ENCODE results near the gene BTBD19.
"Not testable (repeated sequence)": the region's sequence is repeated elsewhere in the genome, so short reads cannot be mapped to it uniquely, and the experiment has no call there.

BTBD19 gene

DNA sequence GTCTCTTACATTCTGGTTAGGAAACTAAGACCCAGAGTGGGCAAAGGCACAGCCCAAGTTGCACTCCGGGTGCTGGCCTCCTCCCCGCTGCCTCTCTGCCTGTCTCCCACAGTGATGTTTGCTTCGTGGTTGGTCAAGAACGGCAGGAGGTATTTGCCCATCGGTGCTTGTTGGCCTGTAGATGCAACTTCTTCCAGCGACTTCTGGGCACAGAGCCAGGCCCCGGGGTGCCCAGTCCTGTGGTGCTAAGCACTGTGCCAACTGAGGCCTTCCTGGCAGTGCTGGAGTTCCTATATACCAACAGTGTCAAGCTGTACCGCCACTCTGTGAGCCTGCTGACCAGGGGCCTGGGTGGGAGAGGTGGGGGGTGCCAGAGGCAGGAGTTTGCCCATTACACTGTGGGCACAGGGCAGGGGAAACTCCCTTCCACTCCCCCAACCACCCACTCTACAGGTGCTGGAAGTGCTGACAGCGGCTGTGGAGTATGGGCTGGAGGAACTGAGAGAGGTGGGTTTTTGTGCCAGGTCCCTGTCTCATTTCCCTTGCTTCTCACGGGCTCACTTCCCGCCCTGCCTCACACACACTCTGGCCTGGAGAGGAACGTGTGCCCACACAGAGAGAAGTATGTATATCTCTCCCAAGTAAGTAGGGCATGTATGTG lies 1.9 kb downstream of the BTBD19 start:
- no peak for DNase-seq

DNA sequence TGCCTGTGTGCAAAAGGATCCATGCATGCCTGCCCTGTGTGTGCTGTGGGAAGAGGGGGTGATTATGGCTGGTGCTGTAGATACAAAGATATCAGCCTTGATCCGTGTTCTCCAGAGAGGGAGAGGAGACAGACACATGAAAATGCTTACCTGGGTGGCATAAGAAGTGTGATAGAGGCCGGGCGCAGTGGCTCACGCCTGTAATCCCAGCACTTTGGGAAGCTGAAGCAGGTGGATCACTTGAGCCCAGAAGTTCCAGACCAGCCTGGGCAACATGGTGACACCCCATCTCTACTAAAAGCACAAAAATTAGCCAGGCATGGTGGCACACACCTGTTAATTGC lies 2.4 kb downstream of the BTBD19 start:
- not testable (repeated sequence) for DNase-seq

DNA sequence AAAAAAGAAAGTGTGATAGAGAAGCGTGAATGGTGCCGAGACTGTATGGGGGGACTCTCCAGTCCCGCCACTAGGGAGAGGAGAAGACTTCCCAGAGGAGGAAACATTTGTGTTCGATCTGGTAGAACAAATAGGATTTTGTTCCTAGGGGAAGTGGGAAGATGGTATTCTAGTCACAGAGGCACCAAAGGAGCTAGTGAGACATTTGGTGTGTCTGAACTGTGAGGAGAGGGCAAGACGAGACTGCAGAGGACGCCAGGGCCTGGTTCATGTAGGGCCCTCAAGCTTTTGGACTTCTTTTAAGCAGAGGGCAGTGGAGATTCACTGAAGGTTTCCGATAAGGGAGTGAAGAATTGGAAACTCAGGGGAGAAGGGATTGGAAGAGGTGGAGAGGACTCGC lies 2.9 kb downstream of the BTBD19 start:
- DNase-seq, result no peak

DNA sequence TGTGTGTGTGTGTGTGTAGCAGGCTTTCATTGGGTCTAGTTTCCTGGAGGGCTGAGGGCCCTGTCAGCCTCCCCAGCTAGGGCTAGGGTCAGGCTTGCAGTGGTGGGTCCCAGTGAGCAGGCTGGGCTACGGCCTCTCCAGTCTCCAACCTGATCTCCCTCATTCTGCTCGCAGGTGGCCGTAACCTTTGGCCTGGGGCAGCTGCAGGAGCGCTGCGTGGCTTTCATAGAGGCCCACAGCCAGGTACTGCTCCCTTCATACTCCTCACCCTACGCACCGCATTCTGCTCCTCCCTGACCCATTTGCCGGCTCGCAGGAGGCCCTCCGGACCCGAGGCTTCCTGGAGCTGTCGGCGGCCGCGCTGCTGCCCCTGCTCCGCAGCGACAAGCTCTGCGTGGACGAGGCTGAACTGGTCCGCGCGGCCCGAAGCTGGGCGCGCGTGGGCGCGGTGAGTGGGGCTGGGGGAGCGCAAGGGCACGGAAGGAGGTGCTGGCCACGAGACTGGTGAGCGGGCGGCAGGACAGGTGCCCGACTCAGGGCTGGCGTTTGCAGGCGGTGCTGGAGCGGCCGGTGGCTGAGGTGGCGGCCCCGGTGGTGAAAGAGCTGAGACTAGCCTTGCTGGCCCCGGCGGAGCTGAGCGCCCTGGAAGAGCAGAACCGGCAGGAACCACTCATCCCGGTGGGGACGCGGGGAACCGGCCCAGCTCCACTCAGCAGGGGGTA lies 4.7 kb downstream of the BTBD19 start:
- DNase-seq, result no peak

DNA sequence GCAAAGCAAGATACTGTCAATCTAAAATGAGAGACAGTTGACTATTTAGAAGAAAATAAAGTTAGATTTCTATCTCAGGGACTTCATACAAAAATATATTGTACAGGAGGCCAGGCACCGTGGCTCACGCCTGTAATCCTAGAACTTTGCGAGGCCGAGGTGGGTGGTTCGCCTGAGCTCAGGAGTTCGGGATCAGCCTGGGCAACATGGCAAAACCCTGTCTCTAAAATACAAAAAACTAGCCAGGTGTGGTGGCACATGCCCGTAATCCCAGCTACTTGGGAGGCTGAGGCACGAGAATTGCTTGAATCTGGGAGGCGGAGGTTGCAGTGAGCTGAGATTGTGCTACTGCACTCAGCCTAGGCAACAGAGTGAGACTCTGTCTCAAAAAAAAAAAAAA lies 7.6 kb downstream of the BTBD19 start:
- not testable (repeated sequence) for DNase-seq

DNA sequence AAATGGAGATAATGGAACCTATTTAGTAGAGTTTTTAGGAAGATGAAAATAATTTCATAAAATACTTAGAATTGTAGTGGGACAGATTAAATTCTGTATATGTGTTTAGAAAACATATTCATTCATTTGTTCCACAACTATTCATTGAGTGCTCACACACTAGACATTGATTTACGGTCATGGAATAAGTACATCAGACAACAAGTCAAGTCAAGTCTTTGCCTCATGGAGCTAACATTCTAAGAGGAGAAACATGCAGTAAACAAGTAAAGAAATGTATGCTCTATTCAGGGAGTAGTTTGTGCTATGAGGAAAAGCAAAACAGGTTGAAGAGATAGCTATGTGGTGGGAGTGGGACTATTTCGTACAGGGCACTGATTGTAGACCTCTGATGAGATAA lies 9.0 kb downstream of the BTBD19 start:
- DNase-seq, result no peak

DNA sequence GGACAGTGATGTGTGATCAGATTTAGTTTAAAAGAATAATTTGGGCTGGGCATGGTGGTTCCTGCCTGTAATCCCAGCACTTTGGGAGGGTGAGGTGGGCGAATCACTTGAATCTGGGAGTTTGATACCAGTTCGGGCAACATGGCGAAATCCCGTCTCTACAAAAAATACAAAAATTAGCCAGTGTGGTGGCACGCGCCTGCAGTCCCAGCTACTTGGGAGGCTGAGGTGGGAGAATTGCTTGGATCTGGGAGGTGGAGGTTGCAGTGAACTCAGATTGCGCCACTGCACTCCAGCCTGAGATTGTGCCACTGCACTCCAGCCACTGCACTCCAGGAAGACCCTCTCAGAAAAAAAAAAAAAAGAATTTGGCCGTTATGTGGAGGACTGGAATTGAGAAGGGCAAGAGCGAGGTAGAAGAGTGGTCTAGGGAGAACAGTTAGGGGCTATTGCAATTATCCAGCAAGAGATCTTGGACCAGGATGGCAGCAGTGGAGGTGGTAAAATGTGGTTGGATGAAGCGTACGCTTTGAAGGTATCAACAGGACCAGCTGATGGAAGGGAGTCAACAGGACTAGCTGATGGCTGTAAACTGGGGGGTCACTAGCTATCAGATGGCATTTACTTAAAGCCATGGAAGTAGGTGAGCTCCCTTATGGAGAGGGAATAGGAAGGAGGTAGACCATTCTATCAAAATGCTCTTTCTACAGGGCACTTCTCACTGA lies 9.6 kb downstream of the BTBD19 start:
- DNase-seq, result no peak

DNA sequence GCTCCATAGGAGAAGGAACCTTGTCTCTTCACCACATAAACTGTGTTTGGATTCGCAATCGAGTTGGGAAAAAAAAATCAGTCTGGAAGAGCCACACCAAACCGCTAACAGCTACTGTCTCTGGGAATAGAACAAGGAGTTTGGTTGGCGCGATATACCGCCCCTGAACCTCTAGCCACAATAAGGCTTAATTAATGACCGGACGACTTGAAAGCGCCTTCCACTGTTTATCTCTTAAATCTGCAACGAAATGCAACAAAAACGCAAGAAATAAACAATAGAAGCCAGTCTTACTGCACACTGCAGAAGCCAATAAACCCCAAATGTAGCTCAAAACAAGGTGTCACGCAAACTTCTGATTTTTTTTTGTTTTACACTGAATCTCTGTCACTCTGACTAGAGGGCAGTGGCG lies 10.9 kb downstream of the BTBD19 start:
- no peak for DNase-seq

DNA sequence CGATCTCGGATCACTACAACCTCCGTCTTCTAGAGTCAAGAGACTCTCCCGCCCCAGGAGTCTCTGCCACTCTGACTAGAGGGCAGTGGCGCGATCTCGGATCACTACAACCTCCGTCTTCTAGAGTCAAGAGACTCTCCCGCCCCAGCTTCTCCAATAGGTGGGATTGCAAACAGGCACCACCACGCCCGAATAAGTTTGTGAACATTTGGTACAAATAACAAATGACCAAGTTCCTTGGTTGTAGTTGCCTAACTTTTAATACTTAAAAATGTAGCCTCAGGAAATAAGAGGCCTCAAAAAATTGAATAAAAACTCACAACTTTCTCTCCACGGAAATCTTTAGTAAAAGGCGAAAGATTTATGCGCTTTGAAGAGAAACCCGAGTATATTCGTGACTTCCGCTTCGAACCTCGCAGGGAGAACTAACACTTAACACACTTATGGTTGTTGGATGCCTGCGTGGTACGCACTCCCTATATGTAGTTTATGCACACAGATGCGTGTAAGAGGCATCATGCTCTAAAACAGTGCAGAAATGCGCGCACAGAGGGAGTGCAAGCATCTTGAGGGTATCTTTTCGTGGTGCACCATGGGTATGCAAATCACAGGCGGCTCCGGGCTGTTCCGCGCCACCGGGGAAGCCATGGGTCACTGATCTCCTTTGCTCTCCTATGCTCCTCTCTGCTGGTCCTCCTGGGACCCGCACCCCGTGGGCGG lies 11.4 kb downstream of the BTBD19 start:
- DNase-seq, result peak; percentile 73

DNA sequence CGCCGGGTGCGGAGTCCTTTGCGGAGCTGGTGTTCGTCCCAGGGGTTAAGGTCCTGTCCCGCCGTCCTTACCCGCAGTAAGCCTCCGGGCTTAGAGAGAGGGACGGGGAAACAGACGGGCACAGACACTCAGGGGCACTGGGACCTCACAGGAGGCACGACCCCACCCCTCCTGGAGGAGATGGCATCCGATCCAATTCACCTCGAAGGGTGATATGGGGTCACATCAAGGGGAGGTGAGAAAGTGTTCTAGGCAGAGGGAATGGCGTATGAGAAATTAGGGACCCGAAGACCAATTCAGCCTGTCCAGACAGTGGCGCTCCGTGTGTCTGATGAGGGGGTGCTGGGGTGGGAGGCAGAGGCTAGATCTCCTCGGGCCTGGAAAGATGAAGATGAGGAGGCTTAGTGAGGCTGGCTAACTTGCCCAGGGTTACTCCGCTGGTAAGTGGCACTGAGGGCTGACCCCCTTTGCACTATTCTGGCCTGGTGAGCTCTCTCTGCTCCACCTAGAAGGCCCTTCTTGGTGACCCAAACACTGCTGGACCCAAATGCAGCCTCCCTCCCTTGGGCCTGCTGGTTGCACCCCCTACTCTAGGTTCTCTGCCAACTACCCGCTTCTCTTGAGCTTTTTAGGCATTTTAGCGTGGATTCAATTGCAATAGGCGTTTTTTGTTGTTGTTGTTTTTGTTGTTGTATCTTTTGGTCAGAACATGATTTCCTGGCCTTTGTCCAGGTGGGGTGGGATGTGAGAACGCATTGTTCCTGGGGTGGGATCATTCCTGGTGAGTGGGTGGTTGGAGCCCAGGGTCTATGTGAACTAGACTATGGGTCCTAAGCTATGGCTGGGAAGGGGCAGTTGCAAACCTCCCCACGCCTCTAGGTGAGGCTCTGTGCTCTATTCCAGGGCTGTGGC lies 12.3 kb downstream of the BTBD19 start:
- no peak for DNase-seq

DNA sequence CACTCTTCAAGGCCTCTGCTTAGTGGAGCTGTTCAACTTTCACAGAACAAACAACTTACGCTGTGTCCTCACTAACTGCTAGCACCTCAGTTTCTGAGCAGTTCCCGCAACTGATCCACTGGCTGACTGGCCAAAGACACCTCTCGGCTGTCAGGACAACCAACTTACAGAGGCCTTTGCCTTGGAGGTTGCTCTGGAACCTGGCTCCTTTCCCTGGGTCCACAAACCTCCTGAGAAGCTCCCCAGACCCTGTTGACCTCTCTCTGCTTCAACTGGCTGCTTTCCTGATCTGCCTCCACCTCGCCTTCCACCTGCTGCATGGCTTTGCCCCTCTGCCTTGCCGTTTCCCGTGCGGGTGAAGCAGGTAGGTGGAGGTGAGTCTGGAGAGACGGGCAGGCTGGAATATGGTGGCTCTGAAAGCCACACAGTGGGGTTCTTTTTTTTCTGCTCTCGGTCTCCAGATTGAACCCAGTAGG lies 13.0 kb downstream of the BTBD19 start:
- no peak for DNase-seq

DNA sequence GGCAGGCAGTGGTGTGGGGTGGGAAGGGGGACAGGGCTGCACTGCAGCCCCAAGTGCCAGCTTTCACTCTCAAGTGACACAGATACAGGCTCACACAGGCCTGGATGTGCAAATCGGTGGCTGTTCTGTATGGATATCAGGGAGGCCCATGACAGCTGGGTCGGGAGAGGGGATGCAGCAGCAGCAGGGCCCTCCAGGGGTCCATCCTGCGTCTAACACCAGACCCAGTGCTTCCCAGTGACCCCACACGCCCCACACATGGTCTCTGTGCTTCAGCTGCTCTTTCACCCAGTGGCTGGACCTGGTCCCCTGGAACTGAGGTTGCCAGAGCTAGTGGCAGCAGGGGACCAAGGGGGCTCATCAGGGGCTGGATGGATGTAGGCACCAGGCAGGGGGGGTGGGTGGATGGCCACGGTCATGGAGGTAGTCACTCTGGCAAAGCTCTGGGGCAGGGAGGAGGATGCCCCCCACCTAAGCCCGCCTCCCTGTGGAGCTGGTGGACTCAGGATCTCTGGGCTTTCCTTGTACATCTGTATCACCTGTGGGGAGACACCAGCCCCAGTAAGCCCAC lies 13.9 kb downstream of the BTBD19 start:
- no peak for DNase-seq

DNA sequence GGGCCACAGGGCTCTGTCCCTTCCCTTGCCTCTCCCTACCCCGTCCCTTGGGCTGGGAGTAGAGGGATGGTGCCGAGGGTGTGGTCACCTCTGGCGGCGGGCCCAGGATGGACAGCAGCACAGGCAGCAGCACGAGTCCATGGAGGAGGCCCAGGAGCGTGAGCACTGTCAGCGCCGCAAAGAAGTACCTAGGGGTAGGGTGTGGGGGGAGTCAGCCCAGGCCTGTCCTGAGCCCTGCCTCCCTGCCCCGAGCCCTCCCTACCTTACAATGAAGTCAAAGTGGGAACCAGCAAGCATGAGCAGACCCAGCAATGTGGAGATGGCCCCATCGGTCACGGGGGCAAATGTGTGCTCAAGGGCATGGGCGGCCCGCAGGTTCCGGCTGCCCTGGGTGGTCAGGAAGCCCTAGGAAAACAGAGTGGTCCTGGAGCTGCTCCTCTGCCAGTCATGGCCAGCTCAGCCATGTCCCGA lies 14.7 kb downstream of the BTBD19 start:
- no peak for DNase-seq

DNA sequence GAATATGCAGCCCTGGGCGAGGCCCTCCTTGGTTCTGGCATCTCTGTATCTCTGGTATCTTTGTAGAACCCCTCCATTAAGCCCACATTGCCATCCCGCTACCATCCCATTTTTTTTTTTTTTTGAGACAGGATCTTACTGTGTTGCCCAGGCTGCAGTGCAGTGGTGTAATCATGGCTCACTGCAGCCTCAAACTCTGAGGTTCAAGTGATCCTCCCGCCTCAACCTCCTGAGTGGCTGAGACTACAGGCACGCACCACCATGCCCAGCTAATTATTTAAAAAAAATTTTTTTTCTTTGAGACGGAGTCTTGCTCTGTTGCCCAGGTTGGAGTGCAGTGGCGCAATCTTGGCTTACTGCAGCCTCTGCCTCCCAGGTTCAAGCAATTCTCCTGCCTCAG lies 16.1 kb downstream of the BTBD19 start:
- DNase-seq, result not testable (repeated sequence)

DNA sequence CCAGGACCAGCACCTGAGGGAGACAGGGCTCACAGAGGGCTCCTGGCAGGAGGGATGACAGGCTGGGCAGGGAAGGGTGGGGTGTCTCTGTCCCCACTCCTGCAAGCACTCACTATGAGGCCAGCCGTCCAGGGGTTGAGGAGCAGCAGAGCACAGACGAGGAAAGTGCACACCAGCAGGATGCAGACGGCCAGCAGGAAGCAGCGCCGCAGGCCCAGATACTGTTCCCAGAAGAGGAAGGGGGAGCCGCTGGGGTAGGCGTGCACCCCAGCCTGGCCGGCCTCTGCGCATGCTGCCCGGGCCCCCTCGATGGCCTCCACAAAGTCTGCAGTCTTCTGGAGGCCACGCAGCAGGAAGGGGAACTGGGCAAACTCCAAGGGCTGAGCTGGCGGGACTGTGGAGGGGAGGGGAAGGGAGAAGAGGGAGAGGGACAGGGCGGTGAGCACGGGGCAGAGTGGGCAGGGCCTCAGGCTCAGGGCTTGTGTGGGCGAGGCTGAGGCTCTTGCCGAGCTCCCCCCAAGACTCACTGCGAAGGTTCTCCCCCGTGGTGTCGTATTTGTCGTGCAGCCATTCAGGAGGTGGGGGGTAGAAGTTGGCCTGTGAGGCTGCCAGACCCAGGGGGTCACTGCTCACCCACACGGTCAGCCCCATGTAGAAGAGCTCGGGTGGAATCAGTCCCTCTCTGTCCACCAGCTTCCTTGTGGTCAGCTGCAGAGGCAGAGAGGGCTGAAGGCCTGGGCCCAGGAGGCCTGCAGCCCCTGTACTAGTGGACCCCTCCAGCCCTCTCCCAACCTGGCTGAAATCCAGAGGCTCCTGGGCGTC lies 18.3 kb downstream of the BTBD19 start:
- DNase-seq, result no peak

DNA sequence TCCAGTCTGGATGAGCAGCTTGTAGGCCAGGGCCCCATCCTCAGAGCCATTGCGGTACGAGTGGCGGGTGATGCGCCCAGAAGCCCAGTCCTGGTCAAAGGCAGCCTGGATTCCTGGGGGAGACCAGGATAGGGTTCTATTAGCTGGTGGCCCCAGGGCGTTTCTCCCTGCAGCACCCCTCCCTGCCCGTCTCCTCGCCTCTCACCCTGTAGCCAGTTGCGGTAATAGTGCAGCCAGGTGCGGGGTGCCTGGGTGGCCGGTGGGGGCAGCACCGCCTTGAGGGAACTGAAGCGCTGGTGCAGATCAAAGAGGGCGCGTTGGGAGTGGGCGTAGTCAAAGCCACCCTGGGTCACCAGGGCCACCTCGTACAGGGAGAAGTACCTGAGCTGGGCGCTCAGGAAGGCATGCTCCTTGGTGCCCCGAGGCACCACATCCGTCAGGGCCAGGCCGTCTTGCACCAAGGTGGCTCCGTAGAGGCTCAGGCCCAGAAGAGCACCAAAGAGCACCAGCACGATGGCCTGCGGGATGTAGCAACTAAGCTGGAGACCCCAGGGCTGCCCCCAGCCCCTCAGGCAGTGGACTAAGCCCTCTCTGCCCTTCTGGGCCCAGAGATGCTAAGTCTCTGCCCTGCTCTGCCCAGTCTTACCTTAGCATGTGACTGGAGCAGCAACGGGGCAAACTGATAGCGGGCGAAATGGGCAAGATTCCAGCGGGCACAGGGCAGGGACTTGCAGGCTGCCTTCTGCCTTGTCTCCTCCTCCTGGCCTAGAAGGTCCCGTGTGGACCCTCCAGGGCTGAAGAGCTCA lies 19.1 kb downstream of the BTBD19 start:
- no peak for DNase-seq

DNA sequence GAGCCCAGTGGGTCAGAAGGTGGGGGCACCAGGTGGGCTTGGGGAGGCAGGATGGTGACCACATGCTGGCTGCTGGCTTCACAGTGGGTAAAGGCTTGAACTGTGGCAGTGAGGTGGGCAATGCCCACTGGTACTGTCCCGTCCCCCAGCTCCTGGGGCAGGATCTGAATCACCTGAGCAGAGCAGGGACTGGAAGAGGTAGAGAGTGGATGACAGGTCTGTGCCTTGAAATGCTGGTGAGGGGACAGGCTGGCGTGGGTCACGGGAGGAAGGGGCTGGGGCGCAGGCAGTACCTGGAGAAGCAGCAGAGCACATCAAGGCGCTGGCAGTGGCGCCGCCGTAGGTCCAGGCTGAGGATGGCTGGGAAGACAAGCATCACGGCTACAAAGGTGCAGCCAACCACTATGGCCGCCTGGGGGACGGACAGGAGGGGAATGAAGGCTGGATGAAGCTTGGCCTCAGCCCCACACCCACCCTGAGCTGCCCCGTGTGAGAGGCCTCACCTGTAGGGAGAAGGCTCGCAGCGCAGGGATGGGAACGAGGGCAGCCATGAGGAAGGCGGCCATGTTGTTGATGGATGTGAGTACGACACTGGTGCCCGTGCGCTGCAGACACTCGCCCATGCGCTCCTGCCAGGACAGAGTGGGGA lies 19.8 kb downstream of the BTBD19 start:
- no peak for DNase-seq

DNA sequence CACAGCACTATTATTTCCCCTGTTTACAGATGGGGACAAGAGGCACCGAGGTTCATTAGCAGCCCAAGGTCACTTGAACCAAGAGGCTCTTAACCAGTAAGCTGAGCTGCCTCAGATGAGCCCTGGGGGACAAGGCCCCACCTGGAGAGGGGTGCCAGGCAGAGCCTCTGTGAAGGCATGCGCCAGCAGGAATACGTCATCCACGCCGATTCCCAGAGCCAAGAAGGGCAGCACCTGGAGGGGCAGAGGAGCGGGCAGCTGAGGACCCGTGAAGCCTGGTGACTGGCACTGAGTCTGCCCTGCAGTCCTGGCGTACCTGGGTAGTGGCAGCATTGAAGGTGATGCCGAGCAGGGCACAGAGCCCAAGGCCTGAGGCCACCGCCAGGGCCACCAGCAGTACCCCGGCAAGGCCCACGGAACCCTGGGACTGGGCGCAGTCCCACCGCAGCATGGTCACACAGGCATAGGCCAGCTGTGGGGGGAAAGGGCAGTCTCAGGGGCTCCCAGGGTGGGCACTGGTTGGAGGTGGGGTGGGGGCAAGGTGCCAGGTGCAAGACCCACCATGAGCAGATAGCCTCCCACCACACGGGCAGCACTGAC lies 20.6 kb downstream of the BTBD19 start:
- no peak for DNase-seq

Data from stimulated activated CD4-positive, alpha-beta T cell treated with anti-CD3 and anti-CD28 coated beads, Interleukin-12 subunit alpha, Interleukin-12 subunit beta, amount 100 ng/mL, for 4 hours (primary cell).